Keratinocyte (primary cell): ENCODE measurements around the gene SLC9C2. TPM values are rescaled to one million over a fixed set of nuclear protein-coding genes. Genes with fewer than 3 reads are reported as not detected.

Experiments
- DNase-seq: peaks from one replicate; pipeline ENCODE4 v3.0.0-alpha.2; 2011; ENCODE audit warnings: low read depth, missing footprints, low spot score
- FAIRE-seq: peaks from 2 replicates; lab custom pipeline; 2011; peaks lifted over from hg19 to GRCh38; lab: Jason Lieb, UNC
- H2AFZ ChIP-seq: 2 replicates; pipeline ENCODE4 v1.6.0; 2012; ENCODE audit warnings: low read length, control low read depth, inconsistent platforms; ENCODE audit not compliant: control insufficient read depth
- H3K27ac ChIP-seq: 2 replicates; pipeline ENCODE4 v1.5.1; 2011; ENCODE audit warnings: low read length; ENCODE audit not compliant: control insufficient read depth, insufficient read depth
- H3K27me3 ChIP-seq: 3 replicates; pipeline ENCODE4 v1.6.0; 2011; ENCODE audit warnings: low read length; ENCODE audit not compliant: control insufficient read depth, insufficient read depth; ENCODE audit errors: extremely low read depth
- H3K36me3 ChIP-seq, 2 experiments: 2 replicates in 1 of 2; 3 replicates in 1 of 2; pipeline ENCODE4 v1.5.1; 2011; ENCODE audit warnings: low read length in 2 of 2, mild to moderate bottlenecking in 1 of 2; ENCODE audit not compliant: control insufficient read depth in 2 of 2, insufficient read depth in 2 of 2; ENCODE audit errors: extremely low read depth in 1 of 2
- H3K4me1 ChIP-seq: 3 replicates; pipeline ENCODE4 v1.5.1; 2011; ENCODE audit warnings: low read length; ENCODE audit not compliant: control insufficient read depth, insufficient read depth; ENCODE audit errors: extremely low read depth
- H3K4me2 ChIP-seq: 3 replicates; pipeline ENCODE4 v1.6.0; 2011; ENCODE audit warnings: low read depth, low read length; ENCODE audit not compliant: control insufficient read depth, insufficient read depth; ENCODE audit errors: extremely low read depth
- H3K4me3 ChIP-seq, 3 experiments: fragments of 200-600 bp in 1 of 3; sonication (generic) in 1 of 3; 2 replicates in 2 of 3; 3 replicates in 1 of 3; pipeline ENCODE4 v1.5.1; 2011 to 2016; ENCODE audit warnings: low read length in 3 of 3, mild to moderate bottlenecking in 3 of 3, control low read depth in 2 of 3, inconsistent platforms in 1 of 3, low read depth in 1 of 3, mixed read lengths in 1 of 3, mixed run types in 1 of 3, moderate library complexity in 1 of 3; ENCODE audit not compliant: control insufficient read depth in 2 of 3, insufficient read depth in 2 of 3; ENCODE audit errors: extremely low read depth in 1 of 3
- H3K79me2 ChIP-seq: 2 replicates; pipeline ENCODE4 v1.6.0; 2012; ENCODE audit warnings: low read length; ENCODE audit not compliant: control insufficient read depth, insufficient read depth
- H3K9ac ChIP-seq: 3 replicates; pipeline ENCODE4 v1.6.0; 2011; ENCODE audit warnings: low read length; ENCODE audit not compliant: control insufficient read depth, insufficient read depth; ENCODE audit errors: extremely low read depth
- H3K9me1 ChIP-seq: 3 replicates; pipeline ENCODE4 v1.6.0; 2011; ENCODE audit warnings: low read length; ENCODE audit not compliant: control insufficient read depth, insufficient read depth; ENCODE audit errors: extremely low read depth
- H3K9me3 ChIP-seq: 2 replicates; pipeline ENCODE4 v1.5.1; 2012; ENCODE audit warnings: low read depth, low read length; ENCODE audit not compliant: control insufficient read depth
- H4K20me1 ChIP-seq: 3 replicates; pipeline ENCODE4 v1.6.0; 2011; ENCODE audit warnings: low read length; ENCODE audit not compliant: control insufficient read depth, insufficient read depth; ENCODE audit errors: extremely low read depth
- CTCF ChIP-seq, 3 experiments: IDR thresholded peaks in 1 of 3; conservative IDR thresholded peaks in 1 of 3; optimal IDR thresholded peaks in 1 of 3; 2 replicates in 2 of 3; 3 replicates in 1 of 3; pipeline versions ENCODE3 to v1.5.1; 2011; ENCODE audit warnings: low read length in 3 of 3, mild to moderate bottlenecking in 3 of 3, moderate library complexity in 2 of 3, control low read depth in 1 of 3, inconsistent platforms in 1 of 3; ENCODE audit not compliant: insufficient read depth in 2 of 3; ENCODE audit errors: extremely low read depth in 1 of 3
- EZH2 ChIP-seq: IDR thresholded peaks from one replicate; pipeline ENCODE4 v1.6.1; 2012; ENCODE audit warnings: inconsistent platforms, mild to moderate bottlenecking, low read length, moderate library complexity
- dilution Hi-C: fragments of 300-500 bp; cut with MboI; formaldehyde crosslinking; loops from one replicate; pipeline ENCODE4 v1.7.0; 2020; ENCODE audit warnings: low sequenced_read_pairs; ENCODE audit not compliant: extremely low pct_ligation_motif_present
- polyA plus RNA-seq, 5 experiments: library from polyadenylated mRNA; depleted of rRNA in 3 of 5; stranded (reverse) in 3 of 5; stranded (forward) in 1 of 5; unstranded in 1 of 5; fragments of >200 nt; gene quantifications; 1 replicate in 1 of 5; 2 replicates in 3 of 5; 3 replicates in 1 of 5; pipeline versions ENCODE4 v1.2.1 to v1.2.3, GENCODE V29; 2011 to 2012; ENCODE audit warnings: missing spikeins in 2 of 5, low read depth in 1 of 5, low replicate concordance in 1 of 5

Gene SLC9C2
- polyA plus RNA-seq, 1 donor (not counting 4 experiments of a cell fraction or from before 2014, with no cell fraction given) = not detected

- H3K4me2 ChIP-seq = no peak overlapping the region
- no peaks in the 10 kb centered on the region for H4K20me1 ChIP-seq
- no peak overlapping the region for H3K4me3 ChIP-seq
- H3K27ac ChIP-seq = no peak overlapping the region
- H3K79me2 ChIP-seq = no peaks in the 10 kb centered on the region
- DNase-seq = no peak
- H2AFZ ChIP-seq = no peak overlapping the region
- no peak for FAIRE-seq
- no peaks in the 10 kb centered on the region for H3K36me3 ChIP-seq
- dilution Hi-C loops = no loop called here
- no peaks in the 10 kb centered on the region for H3K4me1 ChIP-seq
- H3K9ac ChIP-seq = no peak overlapping the region
- H3K9me1 ChIP-seq = no peaks in the 10 kb centered on the region
- no peak for TF ChIP-seq EZH2
- TF ChIP-seq CTCF (optimal IDR thresholded peaks at IDR 0.05 in 1 of 3, IDR thresholded peaks at IDR 0.05 in 1 of 3, conservative IDR thresholded peaks at IDR 0.05 in 1 of 3; ENCODE audit: extremely low read depth in 1 of 3, insufficient read depth in 2 of 3, low read length in 3 of 3) = no peak
- no peaks in the 10 kb centered on the region for H3K9me3 ChIP-seq
- no peaks in the 10 kb centered on the region for H3K27me3 ChIP-seq
These were observed 99.5 kb downstream of the SLC9C2 start for GRCh38 chr1:173503391-173503790.

GRCh38 chr1:173502104-173502503 is 100.8 kb downstream of the SLC9C2 start:
- FAIRE-seq (no peak), DNase-seq (no peak)
- Histone ChIP-seq H2AFZ (no peak overlapping the region), H3K9me3 (no peaks in the 10 kb centered on the region), H3K79me2 (no peaks in the 10 kb centered on the region), H3K9me1 (no peaks in the 10 kb centered on the region), H3K27me3 (no peaks in the 10 kb centered on the region), H3K4me2 (no peak overlapping the region), H3K27ac (no peak overlapping the region), H3K4me1 (no peaks in the 10 kb centered on the region), H3K4me3 (no peak overlapping the region), H3K36me3 (no peaks in the 10 kb centered on the region), H4K20me1 (no peaks in the 10 kb centered on the region), H3K9ac (no peak overlapping the region)
- dilution Hi-C loops = no loop called here
- TF ChIP-seq EZH2 (no peak), CTCF (optimal IDR thresholded peaks at IDR 0.05 in 1 of 3, IDR thresholded peaks at IDR 0.05 in 1 of 3, conservative IDR thresholded peaks at IDR 0.05 in 1 of 3; ENCODE audit: extremely low read depth in 1 of 3, insufficient read depth in 2 of 3, low read length in 3 of 3) (no peak)
